SU-DHL-6 (cell line): ENCODE data around the gene PLPP1.

ENCODE experiments used
- CTCF ChIP-seq: fragments of 200-600 bp; sonication (generic); IDR thresholded peaks from one replicate; pipeline ENCODE4 v1.5.1; 2017; ENCODE audit warnings: antibody characterized with exemption, mild to moderate bottlenecking, low read length, moderate library complexity; ENCODE audit not compliant: insufficient read depth, poor library complexity, severe bottlenecking
- EZH2phosphoT487 ChIP-seq: fragments of 200-600 bp; sonication (generic), shearing (Covaris generic); conservative IDR thresholded peaks from 2 replicates; pipeline ENCODE4 v1.6.1; 2018; ENCODE audit warnings: mild to moderate bottlenecking, antibody characterized with exemption, low read length, moderate library complexity, mixed read lengths

GRCh38 chr5:55511010-55511409 lies 23.8 kb downstream of the PLPP1 start:
- TF ChIP-seq CTCF (no peak), EZH2phosphoT487 (no peak)
